Endothelial cell of umbilical vein (primary cell): ENCODE data around the gene PKNOX2. TPM values are rescaled to one million over a fixed set of nuclear protein-coding genes. Genes with fewer than 3 reads are reported as not detected.

Source experiments
- BruUV-seq: library from RNA; stranded (reverse); fragments of 400-500 nt; replicated peaks from 2 replicates; lab custom pipeline; 2021; lab: Mats Ljungman, UMichigan
- CTCF ChIA-PET: fragments of 300-600, 350-600 bp; sonication (Branson Sonifier 250); formaldehyde crosslinking; loops from one replicate; lab custom pipeline; 2021; ENCODE audit warnings: antibody characterized with exemption, inconsistent platforms; lab: Charles Lee
- POLR2A ChIA-PET: fragments of 300-600, 350-600 bp; sonication (Branson Sonifier 250); formaldehyde crosslinking; loops from one replicate; lab custom pipeline; 2021; ENCODE audit warnings: antibody characterized with exemption, inconsistent platforms; lab: Charles Lee
- DNase-seq: peaks from one replicate; pipeline ENCODE4 v3.0.0-alpha.2; 2011; ENCODE audit warnings: low read depth, low spot score
- FAIRE-seq: peaks from 2 replicates; lab custom pipeline; 2011; peaks lifted over from hg19 to GRCh38; lab: Jason Lieb, UNC
- H2AFZ ChIP-seq: 2 replicates; pipeline ENCODE4 v1.6.0; 2012; ENCODE audit warnings: low read depth, low read length, control low read depth, inconsistent platforms
- H3K27ac ChIP-seq: 2 replicates; pipeline ENCODE4 v1.5.1; 2011; ENCODE audit warnings: low read depth, mild to moderate bottlenecking, control low read depth, low read length, moderate library complexity; ENCODE audit not compliant: insufficient read depth
- H3K27me3 ChIP-seq, 2 experiments: 2 replicates each; pipeline versions ENCODE4 v1.6.0 to v1.6.1; 2011; ENCODE audit warnings: low read length in 2 of 2, mixed read lengths in 1 of 2; ENCODE audit not compliant: control insufficient read depth in 2 of 2, insufficient read depth in 2 of 2
- H3K36me3 ChIP-seq, 2 experiments: 2 replicates in 1 of 2; 3 replicates in 1 of 2; pipeline ENCODE4 v1.5.1; 2011; ENCODE audit warnings: low read length in 2 of 2, mild to moderate bottlenecking in 1 of 2, moderate library complexity in 1 of 2; ENCODE audit not compliant: control insufficient read depth in 2 of 2, insufficient read depth in 2 of 2; ENCODE audit errors: extremely low read depth in 1 of 2
- H3K4me1 ChIP-seq: 3 replicates; pipeline ENCODE4 v1.5.1; 2011; ENCODE audit warnings: mild to moderate bottlenecking, low read length; ENCODE audit not compliant: control insufficient read depth, insufficient read depth; ENCODE audit errors: extremely low read depth
- H3K4me2 ChIP-seq: 2 replicates; pipeline ENCODE4 v1.6.1; 2011; ENCODE audit warnings: low read length, control low read depth, mixed read lengths; ENCODE audit not compliant: insufficient read depth
- H3K4me3 ChIP-seq, 3 experiments: fragments of 200-600 bp in 1 of 3; sonication (generic), shearing (Covaris generic) in 1 of 3; replicated peaks in 1 of 3; 2 replicates each; pipeline ENCODE4 v1.5.1; 2011 to 2016; ENCODE audit warnings: control low read depth in 3 of 3, low read length in 3 of 3, mild to moderate bottlenecking in 2 of 3, inconsistent platforms in 1 of 3, low read depth in 1 of 3, moderate library complexity in 1 of 3; ENCODE audit not compliant: insufficient read depth in 1 of 3
- H3K79me2 ChIP-seq: 2 replicates; pipeline ENCODE4 v1.6.0; 2012; ENCODE audit warnings: low read length, inconsistent platforms; ENCODE audit not compliant: control insufficient read depth, insufficient read depth
- H3K9ac ChIP-seq: replicated peaks from 2 replicates; pipeline ENCODE3; 2011; ENCODE audit warnings: low read length, control low read depth; ENCODE audit not compliant: insufficient read depth; ENCODE audit errors: extremely low read depth
- H3K9me1 ChIP-seq: replicated peaks from 3 replicates; pipeline ENCODE4 v1.6.0; 2011; ENCODE audit warnings: mild to moderate bottlenecking, low read length; ENCODE audit not compliant: control insufficient read depth, insufficient read depth; ENCODE audit errors: extremely low read depth
- H3K9me3 ChIP-seq: replicated peaks from 2 replicates; pipeline ENCODE4 v1.5.1; 2012; ENCODE audit warnings: low read length, inconsistent platforms; ENCODE audit not compliant: control insufficient read depth, insufficient read depth
- H4K20me1 ChIP-seq: replicated peaks from 2 replicates; pipeline ENCODE3; 2011; ENCODE audit warnings: mild to moderate bottlenecking, low read length; ENCODE audit not compliant: control insufficient read depth, insufficient read depth; ENCODE audit errors: extremely low read depth
- CTCF ChIP-seq, 2 donors: IDR thresholded peaks; 1 replicate in 1 of 2; 2 replicates in 1 of 2; pipeline ENCODE4 v1.5.1; 2011; ENCODE audit warnings: low read length in 2 of 2, mild to moderate bottlenecking in 2 of 2, moderate library complexity in 2 of 2, control low read depth in 1 of 2, inconsistent platforms in 1 of 2, low read depth in 1 of 2; ENCODE audit not compliant: insufficient read depth in 1 of 2; ENCODE audit errors: extremely low read depth in 1 of 2
- EZH2 ChIP-seq: IDR thresholded peaks from 2 replicates; pipeline ENCODE4 v1.6.1; 2012; ENCODE audit warnings: borderline replicate concordance, low read depth, mild to moderate bottlenecking, moderate library complexity, low read length, inconsistent platforms; ENCODE audit not compliant: severe bottlenecking
- FOS ChIP-seq: IDR thresholded peaks from 2 replicates; pipeline ENCODE4 v1.6.1; 2011; ENCODE audit warnings: mild to moderate bottlenecking, low read length, moderate library complexity, borderline replicate concordance; ENCODE audit not compliant: insufficient read depth
- GATA2 ChIP-seq: IDR thresholded peaks from 2 replicates; pipeline ENCODE4 v1.7.0; 2011; ENCODE audit warnings: low read depth, mild to moderate bottlenecking, moderate library complexity, mixed read lengths, low read length; ENCODE audit not compliant: insufficient read length, insufficient read depth
- JUN ChIP-seq: IDR thresholded peaks from 2 replicates; pipeline ENCODE4 v1.6.1; 2011; ENCODE audit warnings: borderline replicate concordance, low read depth; ENCODE audit not compliant: insufficient read length, insufficient read depth
- MYC ChIP-seq: IDR thresholded peaks from one replicate; pipeline ENCODE4 v1.6.1; 2011; ENCODE audit warnings: mild to moderate bottlenecking, low read depth, low read length
- POLR2A ChIP-seq: IDR thresholded peaks from 2 replicates; pipeline ENCODE4 v1.6.1; 2012; ENCODE audit warnings: low read depth, mild to moderate bottlenecking, control low read depth, low read length
- POLR2AphosphoS5 ChIP-seq: IDR thresholded peaks from 2 replicates; pipeline ENCODE4 v1.6.1; 2012; ENCODE audit warnings: low read depth, mild to moderate bottlenecking, control low read depth, low read length, moderate library complexity; ENCODE audit not compliant: insufficient read depth
- dilution Hi-C: fragments of 300-500 bp; cut with MboI; formaldehyde crosslinking; loops from one replicate; pipeline ENCODE4 v1.15.0; 2019; ENCODE audit warnings: low sequenced_read_pairs; ENCODE audit not compliant: extremely low pct_ligation_motif_present
- intact Hi-C: fragments of 100-400 bp; cut with micrococcal nuclease; formaldehyde crosslinking; loops from one replicate; pipeline ENCODE4 v1.10.0; 2022
- polyA plus RNA-seq, 4 experiments: library from polyadenylated mRNA; depleted of rRNA in 3 of 4; stranded (reverse) in 3 of 4; unstranded in 1 of 4; fragments of >200 nt; gene quantifications; 2 replicates each; pipeline versions ENCODE4 v1.2.1 to v1.2.3, GENCODE V29; 2011 to 2012; ENCODE audit warnings: missing spikeins in 1 of 4
- total RNA-seq: library from RNA; stranded (reverse); gene quantifications from 2 replicates; pipeline ENCODE4 v1.2.3, GENCODE V29; 2021
- TF ChIP-seq, protein P1 (sequence below): IDR thresholded peaks from 2 replicates; pipeline ENCODE4 v1.6.1; 2011; ENCODE audit not compliant: insufficient read depth, insufficient read length

The PKNOX2 gene
- total and polyA plus RNA-seq, 2 donors (not counting 3 experiments of a cell fraction or from before 2014, with no cell fraction given), result 0.11 to 0.91 TPM

GRCh38 chr11:125147280-125147679 lies 17.3 kb upstream of the PKNOX2 start:
- H2AFZ ChIP-seq, result no peak overlapping the region

More at GRCh38 chr11:125147280-125147679, 17.3 kb upstream of the PKNOX2 start:
- no TSS peak for BruUV-seq
- Histone ChIP-seq H3K27me3 (peaks cover 8 to 13% of the 10 kb centered on the region in 2 experiments), H3K9me3 (no peaks in the 10 kb centered on the region), H3K9me1 (no peaks in the 10 kb centered on the region), H3K36me3 (no peaks in the 10 kb centered on the region), H3K4me2 (no peak overlapping the region), H3K4me1 (no peaks in the 10 kb centered on the region), H3K4me3 (no peak overlapping the region), H3K9ac (no peak overlapping the region), H3K27ac (no peak overlapping the region), H3K79me2 (no peaks in the 10 kb centered on the region), H4K20me1 (no peaks in the 10 kb centered on the region)
- DNase-seq, result no peak
- no peak for FAIRE-seq
- intact Hi-C loops (no loop called here), dilution Hi-C loops (no loop called here)
- POLR2A ChIA-PET, result no interaction called here
- TF ChIP-seq FOS (no peak), EZH2 (no peak), GATA2 (no peak), MYC (no peak), JUN (no peak), POLR2AphosphoS5 (no peak), POLR2A (no peak), CTCF (IDR thresholded peaks at IDR 0.05; ENCODE audit: extremely low read depth in 1 of 2, insufficient read depth in 1 of 2, low read depth in 1 of 2, low read length in 2 of 2) (no peak)
- TF ChIP-seq, protein P1, sequence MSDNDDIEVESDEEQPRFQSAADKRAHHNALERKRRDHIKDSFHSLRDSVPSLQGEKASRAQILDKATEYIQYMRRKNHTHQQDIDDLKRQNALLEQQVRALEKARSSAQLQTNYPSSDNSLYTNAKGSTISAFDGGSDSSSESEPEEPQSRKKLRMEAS, result no peak
- CTCF ChIA-PET, result no interaction called here
